Ramos (cell line): Measurements from ENCODE around the gene HOXB7.

ENCODE experiments used
- in situ Hi-C: fragments of 300-500 bp; cut with MboI; formaldehyde crosslinking; loops from one replicate; pipeline ENCODE4 v1.14.3; 2022; ENCODE audit warnings: low sequenced_read_pairs; ENCODE audit not compliant: unreplicated experiment

Gene HOXB7

GRCh38 chr17:48612456-48612853, 1.6 kb upstream of the HOXB7 start:
- in situ Hi-C loops: no loop called here

- in situ Hi-C loops: no loop called here
These were observed 1.1 kb upstream of the HOXB7 start for GRCh38 chr17:48611681-48612455.

GRCh38 chr17:48611213-48611612, 396 bp upstream of the HOXB7 start:
- in situ Hi-C loops: no loop called here

- in situ Hi-C loops: no loop called here
These were observed 997 bp downstream of the HOXB7 start for GRCh38 chr17:48609759-48610281.

- in situ Hi-C loops: no loop called here
These were observed 1.8 kb downstream of the HOXB7 start for GRCh38 chr17:48609033-48609432.

- in situ Hi-C loops: no loop called here
These were observed 2.4 kb downstream of the HOXB7 start for GRCh38 chr17:48608494-48608834.

- in situ Hi-C loops: no loop called here
These were observed 3.8 kb downstream of the HOXB7 start for GRCh38 chr17:48606892-48607614.

GRCh38 chr17:48605991-48606891, 4.6 kb downstream of the HOXB7 start:
- in situ Hi-C loops: no loop called here

GRCh38 chr17:48605409-48605919, 5.4 kb downstream of the HOXB7 start:
- in situ Hi-C loops: no loop called here

- in situ Hi-C loops: no loop called here
These were observed 6.0 kb downstream of the HOXB7 start, which contains the start of gene HOXB6 for GRCh38 chr17:48604770-48605329. Gene HOXB6, minus strand, starts transcription at chr17:48604986. Its CDS starts 6,836 bp downstream, at chr17:48598150.

- in situ Hi-C loops: no loop called here
These were observed 6.7 kb downstream of the HOXB7 start for GRCh38 chr17:48603959-48604769.

- in situ Hi-C loops: no loop called here
These were observed 9.0 kb downstream of the HOXB7 start for GRCh38 chr17:48601539-48602425.

- in situ Hi-C loops: no loop called here
These were observed 9.6 kb downstream of the HOXB7 start for GRCh38 chr17:48601207-48601538.

GRCh38 chr17:48600244-48601098, 10.3 kb downstream of the HOXB7 start:
- in situ Hi-C loops: no loop called here

- in situ Hi-C loops: no loop called here
These were observed 11.5 kb downstream of the HOXB7 start for GRCh38 chr17:48599354-48599753.

GRCh38 chr17:48598736-48599135, 12.1 kb downstream of the HOXB7 start:
- in situ Hi-C loops: no loop called here
